GM19452 (cell line): ENCODE data around the gene STXBP1.

ENCODE experiments used
- ATAC-seq: cut with Tn5 transposase; IDR thresholded peaks from one replicate; pipeline ENCODE4 v1.9.1; 2021; ENCODE audit not compliant: unreplicated experiment

STXBP1 gene

DNA sequence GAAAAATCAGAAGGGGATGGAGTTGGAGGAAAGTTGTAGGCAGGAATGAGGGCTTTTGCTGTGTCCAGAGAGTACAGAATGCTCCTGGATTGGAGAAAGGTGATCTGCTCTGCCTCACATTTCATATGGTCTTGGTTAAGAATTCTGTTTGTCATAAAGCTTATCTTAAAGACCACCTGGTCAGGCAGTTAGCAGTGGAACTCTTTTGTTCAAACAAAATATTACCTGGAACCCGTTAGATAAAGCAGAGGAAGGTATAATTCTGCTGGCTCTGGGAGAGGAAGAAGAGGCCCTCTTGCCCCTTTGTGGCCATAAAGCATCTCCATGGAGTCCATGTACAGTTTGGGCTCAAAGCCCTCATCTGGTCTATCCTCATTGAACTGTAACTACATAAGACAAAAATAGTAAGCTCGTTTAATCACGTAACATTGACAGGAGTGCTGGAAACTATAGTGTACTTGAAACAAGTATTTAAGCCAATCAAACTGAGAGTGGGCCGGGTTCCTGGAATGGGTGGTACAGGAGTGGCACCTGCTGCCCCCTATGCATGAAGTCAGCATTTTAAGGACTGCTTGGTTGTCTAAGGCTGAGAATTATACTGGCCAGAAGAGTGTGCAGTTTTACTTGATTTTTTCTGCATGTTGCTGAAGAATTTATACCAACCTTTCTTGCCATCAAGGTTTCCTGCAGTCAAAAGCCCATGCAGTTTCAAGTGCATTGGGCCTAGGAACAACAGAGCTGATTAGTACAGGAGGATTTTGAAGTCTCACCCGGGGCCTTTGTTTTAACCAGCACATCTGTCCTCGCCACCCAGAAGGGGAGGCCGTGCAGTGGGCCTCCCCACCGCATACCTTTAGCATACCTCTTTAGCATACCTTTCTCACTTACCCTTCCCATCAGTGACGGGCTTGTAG is 39.9 kb downstream of the STXBP1 start:
- no peak for ATAC-seq

DNA sequence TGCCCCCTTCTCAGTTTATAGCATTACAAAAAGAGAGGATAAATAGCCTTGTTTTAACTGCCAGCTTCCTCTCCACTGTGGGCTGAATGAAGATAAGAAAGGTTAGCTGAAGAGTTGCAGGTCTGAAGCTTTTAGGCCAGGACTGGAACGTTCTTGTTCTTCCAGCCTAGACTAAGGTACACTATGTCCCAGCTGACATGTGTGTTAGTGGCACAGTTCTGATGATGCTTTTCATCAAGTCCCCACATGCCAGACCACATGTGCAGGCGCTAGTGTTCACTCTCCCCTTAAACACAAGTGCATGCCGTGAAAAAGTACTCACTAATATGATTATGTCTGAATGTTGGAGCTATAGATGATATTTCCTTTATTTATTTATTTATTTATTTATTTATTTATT is 40.7 kb downstream of the STXBP1 start:
- ATAC-seq, result no peak

DNA sequence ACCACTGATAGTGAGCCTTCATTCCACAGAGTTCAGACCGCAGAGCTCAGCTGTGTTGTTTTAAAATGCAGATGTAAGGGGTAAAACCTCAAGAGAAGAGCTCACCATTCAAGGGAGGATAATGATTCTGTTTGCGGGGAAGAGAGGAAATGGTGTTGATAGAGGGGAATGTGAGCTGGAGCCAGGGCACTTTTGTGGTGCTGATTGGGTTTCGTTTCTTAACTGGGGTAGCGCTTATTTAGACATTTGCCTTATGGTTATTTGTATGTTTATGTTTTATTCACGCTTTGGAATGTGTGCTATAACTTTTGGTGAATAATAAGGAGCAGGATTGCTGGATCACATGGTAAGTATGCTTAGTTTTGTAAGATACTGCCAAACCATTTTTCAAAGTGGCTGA is 42.5 kb downstream of the STXBP1 start:
- no peak for ATAC-seq

DNA sequence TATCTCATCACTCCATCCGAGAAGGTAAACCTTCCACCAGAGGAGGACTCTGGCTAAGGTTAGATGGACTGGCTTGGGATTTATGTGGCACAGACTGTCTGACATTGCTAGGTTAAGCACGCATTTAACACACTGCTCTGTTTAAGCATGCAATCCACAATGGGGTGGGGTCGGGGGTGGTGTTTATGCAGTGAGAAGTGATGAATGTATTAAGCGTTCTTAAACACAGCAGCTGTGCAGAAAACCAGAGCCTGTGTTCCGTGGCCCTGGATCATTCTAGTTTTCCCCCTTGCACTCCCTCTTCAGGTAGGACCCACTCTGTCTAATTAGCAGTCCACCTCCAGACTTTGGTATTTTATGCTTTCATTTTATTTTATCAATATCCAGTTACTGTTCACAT is 46.4 kb downstream of the STXBP1 start:
- no peak for ATAC-seq

DNA sequence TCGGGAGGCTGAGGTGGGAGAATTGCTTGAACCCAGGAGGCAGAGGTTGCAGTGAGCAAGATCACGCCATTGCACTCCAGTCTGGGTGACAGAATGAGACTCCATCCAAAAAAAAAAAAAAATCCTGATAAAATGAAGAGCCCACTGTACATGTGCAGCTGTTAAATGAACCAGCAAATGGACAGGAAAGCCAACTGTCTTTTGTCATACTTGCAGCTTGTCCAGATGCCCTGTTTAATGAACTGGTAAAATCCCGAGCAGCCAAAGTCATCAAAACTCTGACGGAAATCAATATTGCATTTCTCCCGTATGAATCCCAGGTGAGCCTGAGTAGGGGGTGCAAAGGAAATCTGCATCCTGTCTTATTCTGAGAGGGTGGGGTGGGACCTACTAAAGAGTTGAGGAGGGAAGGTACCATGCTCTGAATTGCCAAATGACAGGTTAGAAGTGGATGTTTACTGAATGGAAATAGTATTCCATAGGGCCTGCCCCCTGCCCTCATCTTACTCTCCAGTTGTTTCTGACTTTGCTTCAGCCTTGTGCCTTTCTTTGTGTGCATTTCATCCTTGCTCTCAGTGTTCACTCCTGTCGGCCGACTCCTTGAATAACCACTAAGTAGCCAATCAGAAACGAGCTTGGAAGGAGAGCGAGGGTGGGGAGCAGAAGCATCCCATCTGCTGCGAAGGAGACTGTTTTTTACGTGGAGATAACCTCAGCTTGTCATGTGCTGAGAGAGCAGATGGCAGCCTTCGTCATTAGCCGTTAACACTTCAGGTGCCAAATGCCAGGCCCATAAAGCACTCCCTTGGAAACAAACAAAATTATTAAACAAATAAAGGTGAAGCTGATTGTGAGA is 49.0 kb downstream of the STXBP1 start:
- no peak for ATAC-seq

DNA sequence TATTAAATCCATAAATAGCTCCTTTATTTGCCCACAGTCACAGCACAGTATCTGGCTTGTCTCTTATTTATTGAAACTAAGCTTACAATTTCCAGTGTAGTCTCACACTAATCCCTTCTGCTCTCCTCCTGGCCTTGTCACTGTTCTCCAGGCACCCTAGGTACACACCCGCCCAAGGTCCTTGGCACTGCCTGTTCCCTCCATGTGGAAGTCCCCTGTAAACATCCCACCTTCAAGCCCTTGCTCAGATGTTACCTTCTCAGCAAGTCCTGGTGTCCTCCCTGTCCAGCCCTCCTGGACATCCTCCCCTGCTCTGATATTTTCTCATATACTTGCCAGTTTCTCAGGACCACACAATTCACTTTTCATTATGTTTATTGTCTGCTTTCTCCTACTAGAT is 50.5 kb downstream of the STXBP1 start:
- no peak for ATAC-seq

DNA sequence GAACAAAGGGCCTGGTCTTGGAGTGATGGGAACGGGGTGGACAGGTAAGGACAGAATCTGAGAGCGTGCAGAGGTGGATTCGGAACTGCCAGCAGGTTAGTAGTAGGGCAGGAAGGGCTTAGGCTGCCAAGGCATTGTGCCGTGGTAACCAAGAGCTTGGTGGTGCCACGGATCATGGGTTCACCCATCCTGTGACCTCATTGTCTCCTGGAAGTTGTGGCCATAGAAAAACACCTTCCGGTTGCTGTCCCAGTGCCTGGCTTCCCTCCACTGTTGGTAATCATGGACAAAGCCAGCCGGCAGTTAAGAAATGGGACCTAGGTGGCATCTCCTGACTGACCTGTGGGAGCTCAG is 52.2 kb downstream of the STXBP1 start:
- no peak for ATAC-seq

DNA sequence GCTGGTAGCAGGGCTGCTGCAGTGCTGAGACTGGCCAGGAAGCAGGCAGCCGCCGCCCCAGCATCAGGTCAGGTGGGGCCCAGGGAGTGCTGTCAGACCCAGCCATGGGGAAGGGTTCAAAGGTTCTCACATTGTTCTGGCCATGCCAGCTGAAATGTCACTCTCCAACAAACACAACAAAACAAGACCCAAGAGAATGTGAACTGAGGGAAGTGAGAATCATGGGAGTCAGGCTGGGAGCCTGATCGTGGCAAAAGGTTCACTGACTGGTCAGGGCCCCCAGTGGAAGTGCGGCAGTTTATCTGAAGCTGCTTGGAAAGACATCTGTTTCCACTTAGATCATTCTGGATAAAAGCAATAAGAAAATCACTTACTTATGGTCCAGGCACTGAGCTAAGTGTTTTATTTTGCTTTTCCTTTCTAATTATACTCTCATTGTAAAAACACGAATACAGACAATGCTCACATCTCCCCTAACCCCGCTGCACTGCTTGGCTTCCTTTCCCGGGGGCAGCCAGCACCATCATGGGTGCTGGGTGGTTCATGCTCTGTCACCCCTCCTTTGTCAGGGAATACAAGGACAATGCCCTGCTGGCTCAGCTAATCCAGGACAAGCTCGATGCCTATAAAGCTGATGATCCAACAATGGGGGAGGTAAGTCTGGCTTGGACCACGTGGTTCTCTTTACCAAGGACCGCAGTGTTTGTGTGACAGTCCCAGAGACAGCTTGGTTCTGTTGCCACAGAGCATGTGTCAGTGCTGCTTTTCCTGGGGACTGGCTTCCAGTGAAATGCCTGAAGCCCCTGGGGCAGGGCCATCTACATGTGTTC is 52.8 kb downstream of the STXBP1 start:
- ATAC-seq, result no peak

DNA sequence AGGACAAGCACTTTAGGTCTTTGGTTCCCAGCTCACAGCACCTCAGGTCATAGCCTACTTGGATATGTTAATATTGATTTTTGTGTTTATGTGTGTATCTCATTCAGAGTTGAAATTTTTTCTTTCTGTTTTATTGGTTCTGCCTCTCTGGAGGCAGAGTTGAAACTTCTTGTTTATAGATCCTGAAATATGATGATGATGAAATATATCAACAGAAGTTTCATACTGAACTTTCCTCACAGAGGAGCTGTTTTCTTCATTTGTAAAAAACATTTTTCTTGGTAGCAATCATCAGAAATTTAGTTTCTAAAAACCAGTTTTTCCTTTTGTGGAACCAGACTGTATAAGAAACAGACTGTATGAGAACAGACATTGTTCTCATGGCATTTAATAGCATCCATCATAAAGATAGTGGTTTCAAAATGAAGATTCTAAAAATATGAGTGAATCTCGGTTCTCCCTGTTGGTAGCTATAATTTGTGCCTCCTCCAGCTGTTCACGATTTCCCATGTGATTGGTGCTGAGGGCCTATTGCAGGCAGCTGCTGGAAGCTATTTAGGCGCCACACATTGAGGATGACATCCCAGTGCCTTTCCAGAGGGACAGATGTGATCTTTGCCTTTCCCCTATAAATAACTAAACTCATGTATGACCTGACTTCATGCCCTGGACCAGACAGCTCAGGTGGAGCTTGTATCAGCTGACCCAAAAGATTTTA is 55.2 kb downstream of the STXBP1 start:
- ATAC-seq, result no peak

DNA sequence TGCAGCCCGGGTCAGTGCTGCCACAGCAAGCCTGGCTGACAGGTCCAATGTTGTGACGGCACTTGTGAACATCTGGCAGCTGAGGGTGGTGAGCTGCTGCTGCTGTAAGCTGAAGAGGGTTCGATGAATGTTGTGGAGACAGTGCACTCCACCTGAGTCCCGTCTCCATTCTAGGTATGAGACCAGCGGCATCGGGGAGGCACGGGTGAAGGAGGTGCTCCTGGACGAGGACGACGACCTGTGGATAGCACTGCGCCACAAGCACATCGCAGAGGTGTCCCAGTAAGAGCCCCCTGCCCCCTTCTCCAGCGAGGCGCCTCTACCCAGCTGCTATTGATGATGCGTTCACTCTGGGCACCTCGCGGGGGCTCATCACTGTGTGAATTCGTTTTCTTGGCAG is 55.8 kb downstream of the STXBP1 start:
- ATAC-seq, result no peak

DNA sequence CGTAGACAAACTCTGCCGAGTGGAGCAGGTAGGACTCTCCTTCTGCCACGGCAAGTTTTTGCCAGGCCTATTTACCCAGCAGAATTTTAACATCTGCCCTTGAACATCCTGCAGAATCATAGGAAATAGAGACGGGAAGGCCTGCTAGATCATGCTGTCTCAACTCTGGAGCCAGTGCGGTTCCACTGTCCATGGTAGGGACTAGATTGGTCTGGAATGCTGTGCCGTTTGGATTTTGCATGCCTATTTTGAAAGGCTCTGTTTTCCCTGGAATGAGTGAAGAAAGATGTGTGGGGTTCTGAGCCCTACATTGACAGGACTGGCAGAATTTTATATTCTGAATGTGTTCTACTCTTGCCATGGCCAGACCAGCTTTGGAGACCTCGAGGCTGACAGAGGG is 61.2 kb downstream of the STXBP1 start:
- no peak for ATAC-seq

DNA sequence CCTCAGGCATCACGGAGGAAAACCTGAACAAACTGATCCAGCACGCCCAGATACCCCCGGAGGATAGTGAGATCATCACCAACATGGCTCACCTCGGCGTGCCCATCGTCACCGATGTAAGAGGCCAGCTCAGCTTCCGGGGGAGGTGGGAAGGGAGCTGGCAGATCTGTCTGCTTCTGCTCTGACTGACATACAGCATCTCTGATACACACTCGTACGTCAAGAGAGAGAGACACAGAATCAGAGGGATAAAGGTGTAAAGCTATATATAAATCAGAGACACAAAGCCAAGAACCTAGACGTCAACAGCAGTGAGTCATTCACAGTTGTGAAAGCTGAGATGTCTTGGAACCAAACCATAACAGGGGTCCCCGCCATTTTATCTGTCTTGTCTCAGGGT is 64.6 kb downstream of the STXBP1 start:
- no peak for ATAC-seq

DNA sequence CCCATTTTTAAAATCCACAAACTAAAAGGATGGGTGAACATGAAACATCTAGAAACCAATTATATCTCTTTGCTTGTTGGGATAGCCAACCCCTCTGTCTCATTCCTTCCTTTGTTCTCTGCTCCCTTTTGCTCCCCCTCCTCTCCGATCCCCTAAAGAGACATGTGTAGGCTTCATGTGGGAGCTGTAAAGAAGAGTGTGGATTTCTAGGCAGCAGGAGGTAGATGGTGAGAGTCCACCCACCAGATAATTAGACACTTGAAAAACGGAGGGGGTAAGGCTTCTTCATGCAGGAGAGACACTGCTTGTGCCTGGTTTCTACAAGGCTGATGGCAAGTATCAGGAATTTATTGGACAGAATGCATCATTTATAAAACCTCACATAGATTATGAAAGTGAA is 67.4 kb downstream of the STXBP1 start:
- ATAC-seq, result no peak

DNA sequence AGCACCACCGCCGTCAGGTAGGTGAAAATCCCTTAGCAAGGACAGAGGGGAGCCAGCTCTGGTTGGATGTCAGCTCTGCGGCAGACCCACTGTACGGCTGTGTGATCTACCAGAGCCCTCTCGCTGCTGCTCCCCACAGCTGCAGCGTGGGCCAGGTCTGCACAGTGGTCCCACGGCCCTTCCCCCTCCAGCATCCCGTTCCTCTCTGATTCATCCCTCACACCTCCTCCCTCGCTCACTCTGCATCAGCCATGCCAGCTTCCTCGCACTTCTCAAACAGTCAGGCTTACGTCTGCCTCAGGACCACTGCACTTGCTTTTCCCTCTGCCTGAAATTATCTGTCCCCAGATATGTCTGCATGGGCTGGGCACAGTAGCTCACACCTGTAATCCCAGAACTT is 68.1 kb downstream of the STXBP1 start:
- ATAC-seq, result no peak

DNA sequence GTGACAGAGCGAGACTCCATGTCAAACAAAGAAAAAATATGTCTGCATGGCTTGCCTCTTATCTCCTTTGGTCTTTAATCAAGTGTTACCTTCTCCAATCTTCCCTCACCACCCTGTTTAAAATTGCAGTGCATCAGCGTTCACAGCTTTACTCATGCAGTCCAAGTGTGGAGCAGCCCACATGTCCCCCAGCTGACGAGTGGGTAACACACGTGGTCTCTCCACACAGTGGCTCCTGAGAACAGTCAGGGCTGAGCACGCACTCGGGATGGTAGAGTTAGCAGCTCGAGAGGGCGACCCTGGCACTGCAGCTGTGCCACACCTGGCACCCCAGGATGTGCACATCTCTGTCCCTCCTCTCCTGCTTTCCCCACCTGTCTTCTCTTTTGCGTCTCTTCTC is 68.8 kb downstream of the STXBP1 start:
- no peak for ATAC-seq

DNA sequence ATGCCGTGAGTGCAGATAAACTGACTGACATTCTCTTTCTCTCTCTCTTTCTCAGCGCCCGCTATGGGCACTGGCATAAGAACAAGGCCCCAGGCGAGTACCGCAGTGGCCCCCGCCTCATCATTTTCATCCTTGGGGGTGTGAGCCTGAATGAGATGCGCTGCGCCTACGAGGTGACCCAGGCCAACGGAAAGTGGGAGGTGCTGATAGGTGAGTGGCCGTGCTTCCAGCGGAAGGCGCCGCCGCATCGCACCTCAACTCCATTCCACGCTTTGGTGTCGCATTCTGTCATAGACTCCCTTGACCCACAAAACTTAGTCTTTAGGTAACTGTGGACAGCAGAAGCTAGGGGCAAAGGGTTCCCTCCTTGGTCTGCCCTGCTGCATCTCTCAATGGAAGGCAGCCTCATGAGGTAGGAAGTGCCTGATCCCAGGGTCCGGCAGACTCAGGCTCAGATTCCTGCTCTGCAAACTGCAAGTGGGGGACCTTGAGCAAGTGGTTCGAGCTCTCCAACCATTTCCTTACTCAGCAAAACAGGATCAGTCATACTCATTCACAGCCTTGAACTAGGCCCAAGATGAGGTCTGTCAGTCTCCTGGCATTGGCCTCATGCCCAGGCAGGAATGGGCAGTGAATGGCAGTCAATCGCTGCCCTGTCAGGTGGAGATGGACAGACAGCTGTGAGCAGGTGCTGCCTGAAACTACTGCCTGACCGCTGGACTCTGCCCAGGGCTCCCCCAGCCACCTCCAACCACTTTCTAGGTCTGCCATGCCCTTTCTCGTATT is 70.5 kb downstream of the STXBP1 start:
- no peak for ATAC-seq

DNA sequence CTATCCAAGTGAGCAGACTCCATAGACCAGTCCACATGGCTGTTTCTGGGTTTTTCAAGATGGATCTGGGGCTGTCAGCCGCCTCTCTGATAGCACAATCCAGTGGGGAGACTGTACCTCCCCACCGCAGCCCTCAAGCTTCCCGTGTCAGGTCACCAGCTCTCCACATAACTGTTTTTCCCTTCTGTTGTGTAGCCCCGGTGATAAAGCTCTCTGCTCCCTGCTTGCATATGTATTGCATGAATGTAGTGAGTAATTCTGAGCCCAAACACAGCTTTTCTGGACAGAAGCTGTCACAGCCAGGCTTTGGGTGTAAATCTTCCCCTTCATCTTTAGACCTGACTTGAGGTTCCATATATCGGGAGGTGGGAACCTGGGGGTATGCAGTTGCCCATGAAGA is 71.6 kb downstream of the STXBP1 start:
- no peak for ATAC-seq

DNA sequence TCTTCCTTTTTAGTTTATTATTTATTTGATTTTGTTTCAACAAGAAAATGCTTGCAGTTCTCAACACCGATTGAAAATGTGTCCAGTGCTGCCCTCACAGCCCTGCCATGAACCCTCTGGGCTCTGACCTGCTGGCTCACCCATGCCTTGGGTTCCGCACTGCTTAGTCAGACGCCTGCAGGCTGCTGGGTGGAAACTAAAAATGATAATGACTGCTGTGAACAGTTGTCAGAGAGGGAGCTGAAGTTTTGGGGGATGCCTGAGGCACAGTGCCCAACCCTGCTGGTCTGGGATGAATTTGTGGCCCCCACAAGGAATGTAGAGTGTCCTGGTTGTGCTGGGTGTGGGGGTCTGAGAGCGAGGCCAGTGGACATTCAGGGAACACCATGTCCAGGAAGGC is 72.5 kb downstream of the STXBP1 start:
- no peak for ATAC-seq

DNA sequence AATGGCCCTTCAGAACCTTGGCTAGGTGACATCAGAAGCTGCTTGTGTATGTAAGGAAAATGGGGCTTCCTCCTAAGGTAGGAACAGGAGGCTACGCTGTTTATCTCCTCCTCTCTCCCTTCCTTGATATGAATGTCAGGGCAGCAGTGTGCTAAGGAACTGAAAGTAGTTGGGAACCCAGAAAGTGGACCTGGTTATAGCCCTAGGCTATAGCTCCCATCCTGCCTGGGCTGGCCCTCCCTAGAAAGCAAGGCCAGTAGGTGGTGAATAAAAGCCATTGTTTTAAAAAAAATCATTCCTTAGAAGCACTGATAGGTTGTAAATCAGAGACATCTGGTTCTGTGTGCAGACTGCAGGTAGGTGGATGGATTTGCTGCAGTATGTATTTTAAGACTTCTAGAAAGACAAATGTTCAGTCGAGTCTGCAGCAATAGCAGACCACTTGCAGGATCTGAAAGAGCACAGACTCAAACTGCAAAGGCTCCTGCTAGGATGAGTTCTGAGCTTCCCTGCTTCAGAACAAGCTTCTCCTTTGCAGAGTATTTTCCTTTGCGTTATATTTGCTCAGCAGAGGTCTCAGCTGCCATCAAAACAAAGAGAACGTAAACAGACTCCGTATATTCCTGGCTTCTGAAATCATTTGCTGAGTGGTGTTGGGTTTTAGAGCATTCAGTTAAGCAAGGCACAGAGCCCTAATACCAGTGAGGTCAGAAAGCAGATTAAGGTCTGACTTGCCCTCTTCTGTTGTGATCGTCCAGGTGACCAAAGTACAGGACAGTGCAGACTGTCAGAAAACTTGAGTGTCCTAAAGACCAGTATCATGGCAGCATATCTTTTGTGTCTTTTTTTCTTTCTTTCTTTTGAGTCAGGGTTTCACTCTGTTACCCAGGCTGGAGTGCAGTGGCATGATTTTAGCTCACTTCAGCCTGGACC is 74.7 kb downstream of the STXBP1 start:
- ATAC-seq, result no peak
